ENCODE measurements around the gene FKBP2.

The FKBP2 gene

DNA sequence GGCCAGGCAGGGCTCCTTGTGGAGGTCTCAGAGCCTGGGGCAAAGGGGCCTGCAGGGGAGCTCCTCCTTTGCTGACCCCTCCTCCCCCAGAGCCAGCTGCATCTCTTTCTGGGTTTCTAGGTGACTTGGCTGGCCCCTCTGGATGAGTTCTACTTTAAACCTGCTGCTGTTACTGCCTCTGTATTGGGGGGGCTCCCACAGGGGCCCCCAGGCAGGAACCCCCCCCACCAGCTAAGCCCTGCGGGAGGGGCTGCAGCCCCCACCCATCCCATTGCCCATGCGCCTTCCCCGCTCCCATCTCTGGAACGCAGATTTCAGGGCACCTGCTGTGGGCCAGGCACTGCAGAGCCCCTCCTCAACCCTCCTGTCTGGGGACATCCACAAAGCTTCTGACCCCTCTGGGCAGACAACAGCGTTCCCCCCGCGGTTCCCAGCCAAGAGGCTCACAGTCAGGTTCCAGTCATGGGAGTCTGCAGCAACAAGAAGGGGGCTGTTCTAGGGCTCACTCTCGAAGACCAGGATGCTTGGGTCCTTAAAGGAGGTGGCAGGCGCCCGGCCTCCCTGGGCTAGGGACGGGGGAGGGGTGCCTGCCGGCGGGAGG is 9.6 kb downstream of the FKBP2 start:
- no peak for DNase-seq

DNA sequence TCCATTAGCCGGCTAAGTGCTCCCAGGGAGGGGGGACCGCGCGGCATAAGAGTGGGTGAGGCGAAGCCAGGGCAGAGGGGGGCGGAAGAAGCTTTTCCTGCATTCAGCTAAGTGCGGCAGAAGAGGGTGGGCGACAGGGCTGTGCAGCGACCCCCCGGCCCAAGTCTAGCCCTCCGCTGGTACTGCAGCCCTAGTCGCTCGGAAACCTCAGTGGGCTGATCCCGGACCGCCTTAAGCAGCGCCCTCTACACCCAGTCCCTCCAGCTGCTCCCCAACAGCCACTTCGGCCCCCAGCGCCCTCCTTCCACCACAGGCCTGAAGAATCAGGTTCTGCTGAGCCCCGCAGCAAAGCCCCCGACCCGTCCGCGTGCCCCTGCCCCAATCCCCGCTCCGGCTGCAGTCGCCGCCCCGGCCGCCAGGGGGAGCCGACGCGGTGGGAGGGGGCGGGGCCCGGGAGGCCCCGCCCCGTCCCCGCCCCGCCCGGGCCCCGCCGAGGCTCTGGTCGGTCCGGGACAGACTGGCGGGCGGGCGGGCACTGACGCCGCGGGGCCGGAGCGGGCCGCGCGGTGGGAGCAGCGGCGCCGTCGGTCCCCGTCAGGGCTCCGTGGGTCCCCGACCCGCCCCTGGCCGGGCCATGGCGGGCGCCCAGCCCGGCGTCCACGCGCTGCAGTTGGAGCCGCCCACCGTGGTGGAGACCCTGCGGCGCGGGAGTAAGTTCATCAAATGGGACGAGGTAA is 10.3 kb downstream of the FKBP2 start, which contains the start of gene PLCB3:
Gene PLCB3, plus strand, starts transcription at position 515 of the 737 bp plus-strand sequence. Its CDS starts 120 bp downstream, at position 635.
- peak; percentile 63 for DNase-seq

DNA sequence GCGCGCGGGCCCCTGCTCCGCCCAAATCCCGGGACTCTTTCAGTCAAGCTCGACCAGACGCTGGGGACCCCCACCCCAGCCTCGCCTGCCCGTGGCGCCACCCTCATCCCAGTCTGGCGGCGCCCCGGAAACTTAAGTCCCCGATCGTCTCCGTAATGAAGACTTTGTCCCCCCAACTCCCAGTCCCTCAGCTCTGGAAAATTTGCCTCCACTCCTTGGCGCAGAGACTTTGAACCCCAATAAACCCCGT is 10.8 kb downstream of the FKBP2 start:
- no peak for DNase-seq

DNA sequence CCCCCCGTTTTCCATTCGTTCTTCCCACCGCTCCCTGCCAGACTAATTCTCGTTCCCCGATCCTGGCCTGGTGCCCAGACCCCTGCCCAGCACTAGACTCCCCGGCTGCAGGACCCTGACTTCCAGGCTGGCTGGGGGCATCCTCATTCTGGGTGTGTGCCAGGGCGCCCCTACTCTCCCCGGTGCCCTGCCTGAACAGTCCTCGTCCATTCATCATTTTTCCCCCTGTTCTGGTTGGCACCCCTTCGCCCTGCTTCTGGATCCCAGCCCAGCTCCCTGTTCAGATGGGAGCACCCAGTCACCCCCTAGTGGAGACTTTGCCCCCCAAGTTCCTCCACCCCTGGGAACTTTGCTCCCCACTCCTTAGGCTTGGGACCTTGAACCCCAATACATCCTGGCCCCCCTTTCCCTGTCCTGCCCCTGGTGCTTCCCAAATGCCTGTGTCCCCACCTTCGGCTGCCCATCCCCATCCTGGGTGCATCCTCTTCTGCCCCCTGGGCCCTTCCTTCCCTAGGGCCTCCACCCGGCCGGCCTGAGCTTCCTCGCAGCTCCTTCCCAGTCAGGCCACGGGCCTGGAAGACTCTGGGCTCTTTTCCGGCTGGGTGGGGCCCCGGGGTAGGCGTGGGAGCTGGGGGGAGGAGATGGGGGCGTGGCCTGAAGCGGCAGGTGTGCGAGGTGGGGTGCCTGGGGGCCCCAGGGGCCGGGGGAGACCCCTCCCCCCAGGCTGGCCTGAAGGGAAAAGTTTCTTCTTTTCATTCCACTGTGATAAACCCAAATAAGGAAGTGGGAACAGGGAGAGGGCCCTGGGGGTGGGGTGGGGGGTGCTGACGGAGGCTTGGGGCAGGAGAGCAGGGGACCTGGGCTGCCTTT is 11.3 kb downstream of the FKBP2 start:
- peak; percentile 61 for DNase-seq

DNA sequence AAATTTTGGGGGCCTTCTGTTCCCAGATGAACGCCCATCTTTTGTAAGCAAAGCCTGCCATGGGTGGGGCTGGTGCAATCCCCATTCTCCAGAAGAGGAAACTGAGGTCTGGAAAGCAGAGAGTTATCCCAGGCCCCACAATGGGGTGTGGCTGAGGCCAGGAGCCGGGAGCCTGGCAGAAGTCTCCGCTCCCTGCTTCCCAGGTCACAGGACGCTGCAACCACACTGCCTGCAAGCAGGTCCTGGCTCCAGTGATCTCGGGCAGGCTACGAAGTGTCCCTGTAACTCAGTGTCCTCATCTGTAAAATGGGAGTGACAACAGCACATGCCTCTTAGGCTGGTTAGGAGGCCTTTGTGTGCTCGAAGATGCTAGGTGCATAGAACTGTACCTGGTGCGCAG is 12.1 kb downstream of the FKBP2 start:
- no peak for DNase-seq

DNA sequence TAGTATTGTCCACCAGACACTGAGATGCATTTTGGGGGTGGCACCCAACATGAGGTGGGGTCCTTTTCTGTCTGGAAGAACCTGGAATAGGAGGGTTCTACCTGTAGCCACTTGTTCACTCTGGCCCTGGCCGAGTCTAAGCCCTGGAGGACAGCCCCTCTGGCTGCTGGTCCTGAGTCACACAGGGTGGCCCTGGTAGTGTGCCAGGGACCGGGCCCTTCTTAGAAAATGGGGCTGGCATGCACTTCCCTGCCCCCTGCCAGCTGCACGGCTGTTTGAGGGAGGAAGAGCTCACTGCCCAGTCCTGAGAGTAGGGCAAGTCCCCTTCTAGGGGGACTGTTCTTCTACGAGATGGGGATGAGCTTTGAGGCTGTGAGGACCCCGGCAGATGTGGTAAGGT is 12.6 kb downstream of the FKBP2 start:
- peak; percentile 58 for DNase-seq

DNA sequence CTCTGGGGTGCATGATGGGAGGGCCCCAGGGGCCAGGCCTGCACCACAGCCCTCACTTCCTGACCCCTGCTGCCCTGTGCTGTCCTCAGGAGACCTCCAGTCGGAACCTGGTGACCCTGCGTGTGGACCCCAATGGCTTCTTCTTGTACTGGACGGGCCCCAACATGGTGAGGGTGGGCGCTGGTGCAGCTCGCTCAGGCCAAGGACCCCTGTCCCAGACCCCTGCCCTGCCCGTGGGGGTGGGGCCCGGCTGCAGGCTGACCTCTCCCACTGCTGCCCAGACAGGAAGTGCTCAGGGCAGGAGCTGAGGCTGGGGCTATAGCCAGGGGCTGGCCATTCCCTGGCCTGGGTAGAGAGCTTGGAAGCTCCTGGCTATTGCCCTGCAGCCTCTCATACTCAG is 13.4 kb downstream of the FKBP2 start:
- no peak for DNase-seq

DNA sequence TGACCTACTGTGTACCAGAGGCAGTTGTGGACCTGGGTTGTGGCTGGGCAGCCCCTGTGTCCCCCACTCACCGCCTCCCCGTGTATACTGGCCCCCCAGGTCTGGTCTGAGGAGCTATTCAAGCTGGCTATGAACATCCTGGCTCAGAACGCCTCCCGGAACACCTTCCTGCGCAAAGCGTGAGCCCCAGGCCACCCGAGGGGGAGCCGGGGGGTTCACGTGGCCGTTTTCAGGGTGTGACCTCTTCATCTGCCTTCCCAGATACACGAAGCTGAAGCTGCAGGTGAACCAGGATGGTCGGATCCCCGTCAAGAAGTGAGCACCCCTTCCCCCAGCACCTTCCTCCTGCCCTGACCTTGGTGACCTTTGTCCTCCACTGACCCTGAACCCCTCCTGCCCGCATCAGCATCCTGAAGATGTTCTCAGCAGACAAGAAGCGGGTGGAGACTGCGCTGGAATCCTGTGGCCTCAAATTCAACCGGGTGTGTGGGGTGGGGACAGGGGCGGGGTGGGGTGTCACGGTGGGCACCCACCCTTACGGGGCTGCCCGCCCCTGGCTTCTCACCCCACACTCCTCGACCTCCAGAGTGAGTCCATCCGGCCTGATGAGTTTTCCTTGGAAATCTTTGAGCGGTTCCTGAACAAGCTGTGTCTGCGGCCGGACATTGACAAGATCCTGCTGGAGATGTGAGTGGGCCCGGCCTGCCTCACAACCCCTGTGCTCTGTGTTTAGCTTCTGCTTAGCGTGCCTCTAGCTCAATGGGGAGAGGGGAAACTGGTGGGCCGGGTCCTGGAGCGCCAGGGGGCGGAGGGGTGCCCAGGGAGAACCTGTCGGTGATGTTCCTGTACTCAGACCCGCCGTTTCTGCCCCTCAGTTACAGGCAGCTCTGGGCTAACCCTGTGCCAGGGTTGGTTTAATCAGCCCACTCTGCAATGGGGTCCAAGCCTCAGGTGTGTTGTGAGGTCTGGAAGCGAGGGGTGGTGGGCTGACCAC is 14.5 kb downstream of the FKBP2 start:
- DNase-seq, result no peak

DNA sequence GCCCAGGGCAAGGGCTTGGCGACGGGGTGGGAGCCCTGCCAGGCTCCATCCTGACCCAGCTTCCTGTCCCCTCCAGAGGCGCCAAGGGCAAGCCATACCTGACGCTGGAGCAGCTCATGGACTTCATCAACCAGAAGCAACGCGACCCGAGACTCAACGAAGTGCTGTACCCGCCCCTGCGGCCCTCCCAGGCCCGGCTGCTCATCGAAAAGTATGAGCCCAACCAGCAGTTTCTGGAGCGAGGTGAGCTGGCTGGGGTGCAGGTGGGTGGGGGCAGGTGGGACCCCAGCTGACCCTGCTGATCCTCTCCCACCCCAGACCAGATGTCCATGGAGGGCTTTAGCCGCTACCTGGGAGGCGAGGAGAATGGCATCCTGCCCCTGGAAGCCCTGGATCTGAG is 15.4 kb downstream of the FKBP2 start:
- no peak for DNase-seq

DNA sequence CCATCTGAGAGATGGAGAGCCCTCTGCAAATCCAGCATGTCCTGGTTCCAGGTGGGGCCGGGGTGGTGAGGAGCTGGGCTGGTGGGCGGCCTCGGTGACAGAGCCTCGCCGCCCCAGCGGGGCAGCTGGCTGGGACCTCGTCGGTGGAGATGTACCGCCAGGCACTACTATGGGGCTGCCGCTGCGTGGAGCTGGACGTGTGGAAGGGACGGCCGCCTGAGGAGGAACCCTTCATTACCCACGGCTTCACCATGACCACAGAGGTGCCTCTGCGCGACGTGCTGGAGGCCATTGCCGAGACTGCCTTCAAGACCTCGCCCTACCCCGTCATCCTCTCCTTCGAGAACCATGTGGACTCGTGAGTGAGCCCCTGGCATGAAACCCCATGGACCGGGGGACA is 17.5 kb downstream of the FKBP2 start:
- DNase-seq, result no peak

DNA sequence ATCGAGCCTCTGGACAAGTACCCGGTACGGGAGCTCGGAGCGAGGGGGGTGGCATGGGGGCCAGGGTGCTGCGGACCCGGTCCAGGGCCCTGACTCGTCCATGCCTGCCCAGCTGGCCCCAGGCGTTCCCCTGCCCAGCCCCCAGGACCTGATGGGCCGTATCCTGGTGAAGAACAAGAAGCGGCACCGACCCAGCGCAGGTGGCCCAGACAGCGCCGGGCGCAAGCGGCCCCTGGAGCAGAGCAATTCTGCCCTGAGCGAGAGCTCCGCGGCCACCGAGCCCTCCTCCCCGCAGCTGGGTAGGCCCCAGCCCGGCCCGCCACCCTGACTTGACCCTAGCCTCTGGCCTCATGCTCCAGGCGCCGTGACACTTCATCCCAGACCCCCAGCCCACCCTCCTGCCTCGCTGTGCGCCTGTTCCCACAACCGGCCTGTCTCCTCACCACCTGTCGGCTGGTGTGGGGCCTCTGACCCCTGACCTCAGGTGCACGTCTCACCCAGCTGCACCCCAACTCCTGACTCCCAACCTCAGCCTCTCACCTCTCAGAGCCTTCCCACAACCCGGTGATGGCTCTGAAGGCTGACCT is 18.1 kb downstream of the FKBP2 start:
- DNase-seq, result no peak

DNA sequence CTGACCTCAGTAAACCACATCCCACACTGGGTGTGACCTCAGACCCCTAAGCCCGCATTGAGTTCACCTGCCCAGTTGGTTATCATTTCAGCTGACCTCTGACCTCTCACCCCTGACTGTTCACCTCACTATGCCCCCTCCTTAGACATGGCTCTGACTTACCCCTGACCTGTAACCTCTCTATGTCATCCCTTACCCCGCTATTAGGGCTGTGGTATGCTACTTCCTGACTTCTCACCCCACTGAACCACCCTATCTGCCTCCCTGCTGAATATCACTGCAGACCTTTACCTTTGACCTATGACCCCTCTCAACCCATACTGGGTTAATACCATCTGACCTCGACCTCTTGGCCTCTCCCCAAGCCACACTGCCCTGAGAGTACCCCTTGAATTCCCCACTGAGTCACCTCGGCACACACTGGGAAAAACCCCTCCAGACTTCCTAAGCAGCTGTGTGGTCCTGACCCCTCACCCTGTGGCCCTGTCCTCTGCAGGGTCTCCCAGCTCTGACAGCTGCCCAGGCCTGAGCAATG is 18.7 kb downstream of the FKBP2 start:
- DNase-seq, result no peak

DNA sequence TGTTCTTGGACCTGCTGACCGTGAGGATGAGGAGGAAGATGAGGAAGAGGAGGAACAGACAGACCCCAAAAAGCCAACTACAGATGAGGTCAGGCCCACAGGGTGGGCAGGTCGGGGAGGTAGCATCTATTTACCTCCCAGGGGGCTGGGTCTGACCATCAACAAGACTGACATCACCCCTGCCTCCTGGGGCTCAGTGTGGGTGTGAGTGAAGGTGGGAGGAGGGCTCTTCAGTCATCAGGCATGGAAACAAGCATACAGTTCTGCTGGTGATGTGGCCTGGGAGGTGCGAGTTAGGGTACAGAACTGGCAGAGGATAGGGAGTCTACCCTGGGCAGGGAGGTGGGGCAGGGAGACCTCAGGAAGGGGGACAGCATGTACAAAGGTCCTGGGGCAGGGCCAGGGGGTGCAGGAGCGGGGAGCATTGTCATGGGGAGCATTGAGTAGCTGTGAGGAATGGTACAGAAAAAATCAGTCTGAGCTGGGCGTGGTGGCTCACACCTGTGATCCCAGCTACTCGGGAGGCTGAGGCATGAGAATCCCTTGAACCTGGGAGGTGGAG is 19.3 kb downstream of the FKBP2 start:
- no peak for DNase-seq

DNA sequence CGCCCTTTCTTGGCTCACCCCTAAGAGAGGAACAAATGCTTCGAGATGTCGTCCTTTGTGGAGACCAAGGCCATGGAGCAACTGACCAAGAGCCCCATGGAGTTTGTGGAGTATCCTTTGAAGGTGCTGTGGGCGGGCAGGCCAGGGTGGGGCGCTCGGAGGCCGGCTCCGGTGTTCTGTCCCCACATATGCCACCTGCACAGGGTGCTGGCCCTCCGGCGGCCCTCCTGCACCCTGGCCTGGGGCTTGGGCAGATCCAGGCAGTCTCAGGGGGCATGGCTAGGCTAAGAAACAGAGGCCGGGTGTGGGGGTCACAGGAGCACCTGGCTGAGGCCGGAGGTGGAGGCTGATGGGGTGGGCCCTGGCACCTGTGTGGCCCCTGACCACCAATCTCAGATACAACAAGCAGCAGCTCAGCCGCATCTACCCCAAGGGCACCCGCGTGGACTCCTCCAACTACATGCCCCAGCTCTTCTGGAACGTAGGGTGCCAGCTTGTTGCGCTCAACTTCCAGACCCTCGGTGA is 20.7 kb downstream of the FKBP2 start:
- DNase-seq, result no peak

DNA sequence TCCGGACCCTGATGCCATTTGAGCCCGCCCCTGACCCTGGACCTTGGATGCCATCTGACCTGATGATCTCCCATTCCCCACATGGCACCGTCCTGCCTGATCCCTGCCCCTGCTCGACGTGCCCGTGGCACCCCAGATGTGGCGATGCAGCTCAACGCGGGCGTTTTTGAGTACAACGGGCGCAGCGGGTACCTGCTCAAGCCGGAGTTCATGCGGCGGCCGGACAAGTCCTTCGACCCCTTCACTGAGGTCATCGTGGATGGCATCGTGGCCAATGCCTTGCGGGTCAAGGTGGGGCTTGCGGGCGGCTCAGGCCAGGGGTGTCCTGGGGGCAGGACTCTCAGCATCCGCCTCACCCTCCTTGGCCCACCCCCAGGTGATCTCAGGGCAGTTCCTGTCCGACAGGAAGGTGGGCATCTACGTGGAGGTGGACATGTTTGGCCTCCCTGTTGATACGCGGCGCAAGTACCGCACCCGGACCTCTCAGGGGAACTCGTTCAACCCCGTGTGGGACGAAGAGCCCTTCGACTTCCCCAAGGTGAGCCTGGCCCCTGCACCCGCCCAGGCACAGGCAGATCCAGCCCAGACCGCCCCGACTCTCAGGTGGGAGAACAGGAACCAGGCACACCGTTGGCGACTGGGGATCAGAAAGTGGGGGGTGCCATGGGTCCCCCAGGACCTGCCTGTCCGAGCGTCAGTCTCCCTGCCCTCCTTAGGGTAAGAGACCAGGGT is 21.5 kb downstream of the FKBP2 start:
- no peak for DNase-seq

DNA sequence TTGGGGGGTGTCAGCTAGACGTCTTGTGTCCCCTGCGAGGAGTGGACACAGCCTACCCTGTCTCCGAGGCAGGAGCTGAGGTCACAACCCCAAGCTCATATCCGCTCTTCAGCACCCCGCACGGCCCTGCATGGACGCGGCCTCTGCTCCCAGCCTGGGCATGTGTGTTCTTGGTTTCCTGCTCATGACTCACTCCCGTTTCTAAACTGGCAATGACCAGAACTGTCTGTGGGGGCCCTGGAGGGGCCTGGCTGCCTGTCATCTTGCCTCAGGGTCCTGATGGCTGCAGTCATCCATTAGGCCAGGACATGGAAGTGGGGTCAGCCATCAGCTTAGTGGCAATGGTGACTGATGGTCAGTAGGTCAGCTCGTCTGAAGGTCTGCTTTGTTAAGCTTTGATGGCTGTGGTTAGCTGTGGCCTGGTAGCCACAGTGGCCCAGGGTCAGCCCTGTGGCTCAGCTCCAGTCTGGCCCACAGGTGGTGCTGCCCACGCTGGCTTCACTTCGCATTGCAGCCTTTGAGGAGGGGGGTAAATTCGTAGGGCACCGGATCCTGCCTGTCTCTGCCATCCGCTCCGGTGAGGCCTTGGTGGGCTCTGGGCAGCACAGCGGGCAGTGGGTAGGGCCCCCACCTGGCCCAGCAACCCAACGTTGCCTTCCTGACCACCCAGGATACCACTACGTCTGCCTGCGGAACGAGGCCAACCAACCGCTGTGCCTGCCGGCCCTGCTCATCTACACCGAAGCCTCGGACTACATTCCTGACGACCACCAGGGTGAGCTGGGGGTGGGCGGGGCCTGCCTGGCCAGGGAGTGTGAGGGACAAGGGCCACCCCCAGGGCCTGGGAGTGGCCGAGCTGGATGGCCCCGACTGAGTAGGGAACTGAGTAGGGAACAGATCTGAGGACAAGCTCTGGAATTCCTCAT is 22.4 kb downstream of the FKBP2 start:
- no peak for DNase-seq

DNA sequence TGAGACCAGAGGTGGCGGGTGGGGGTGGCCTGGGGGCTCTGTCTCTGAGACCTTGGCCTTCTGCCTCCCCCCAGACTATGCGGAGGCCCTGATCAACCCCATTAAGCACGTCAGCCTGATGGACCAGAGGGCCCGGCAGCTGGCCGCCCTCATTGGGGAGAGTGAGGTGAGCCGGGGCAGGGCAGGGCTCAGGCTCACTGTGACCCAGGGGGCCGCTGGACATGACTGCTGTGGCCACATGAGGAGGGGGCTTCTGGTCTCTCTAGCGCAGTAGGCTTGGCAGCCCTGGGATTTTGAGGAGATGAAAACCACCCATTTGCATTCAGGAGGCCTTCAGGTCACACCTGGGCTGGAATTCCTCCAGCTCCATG is 23.0 kb downstream of the FKBP2 start:
- DNase-seq, result no peak

DNA sequence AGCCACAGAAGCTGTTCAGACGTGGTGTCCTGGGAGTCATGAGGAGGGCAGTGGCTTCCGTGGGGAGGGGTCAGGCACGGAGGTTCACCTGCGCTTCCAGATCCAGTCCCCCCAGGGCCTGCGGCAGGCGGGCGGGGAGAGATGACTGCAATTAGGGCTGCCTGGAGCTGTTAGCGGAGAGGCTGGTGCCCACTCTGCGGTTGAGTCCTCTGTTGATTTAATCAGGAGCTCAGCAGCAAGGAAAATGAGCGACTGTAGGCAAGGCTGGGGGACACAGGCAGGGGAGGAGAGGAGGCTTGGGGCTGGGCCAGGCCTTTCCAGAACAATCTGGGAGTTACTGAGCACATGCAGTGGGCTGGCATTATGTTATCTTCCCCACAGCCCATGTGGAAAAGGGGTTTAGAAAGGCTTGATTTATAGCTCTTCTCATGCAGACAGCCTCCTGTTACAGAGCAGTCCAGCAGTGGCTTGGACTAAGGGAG is 23.5 kb downstream of the FKBP2 start:
- no peak for DNase-seq

All from hematopoietic multipotent progenitor cell treated with erythropoietin and hydrocortisone succinate and interleukin-3 and kit ligand, for 6 days (in vitro differentiated cells).